ENCODE results near the gene INTS6L.

DNA sequence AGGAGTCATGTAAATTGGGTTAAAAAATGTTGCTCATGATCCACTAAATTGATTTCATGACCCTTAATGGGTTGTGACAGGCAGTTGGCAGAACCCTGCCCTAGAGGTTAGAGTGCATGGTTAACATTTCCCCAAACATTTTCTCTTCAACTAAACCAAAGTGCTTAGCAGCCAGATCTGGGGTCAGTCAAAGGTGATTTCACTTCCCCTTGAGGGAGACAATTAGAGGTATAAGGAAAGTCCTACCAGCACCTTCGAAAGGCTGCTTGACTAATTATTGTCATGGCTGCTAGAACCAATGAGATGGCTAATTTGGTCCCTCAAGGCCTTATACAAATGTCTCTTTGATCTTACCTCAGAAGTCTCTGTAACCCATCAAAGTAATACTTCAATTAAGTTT is 30.9 kb upstream of the INTS6L start:
- TF ChIP-seq, protein P1, sequence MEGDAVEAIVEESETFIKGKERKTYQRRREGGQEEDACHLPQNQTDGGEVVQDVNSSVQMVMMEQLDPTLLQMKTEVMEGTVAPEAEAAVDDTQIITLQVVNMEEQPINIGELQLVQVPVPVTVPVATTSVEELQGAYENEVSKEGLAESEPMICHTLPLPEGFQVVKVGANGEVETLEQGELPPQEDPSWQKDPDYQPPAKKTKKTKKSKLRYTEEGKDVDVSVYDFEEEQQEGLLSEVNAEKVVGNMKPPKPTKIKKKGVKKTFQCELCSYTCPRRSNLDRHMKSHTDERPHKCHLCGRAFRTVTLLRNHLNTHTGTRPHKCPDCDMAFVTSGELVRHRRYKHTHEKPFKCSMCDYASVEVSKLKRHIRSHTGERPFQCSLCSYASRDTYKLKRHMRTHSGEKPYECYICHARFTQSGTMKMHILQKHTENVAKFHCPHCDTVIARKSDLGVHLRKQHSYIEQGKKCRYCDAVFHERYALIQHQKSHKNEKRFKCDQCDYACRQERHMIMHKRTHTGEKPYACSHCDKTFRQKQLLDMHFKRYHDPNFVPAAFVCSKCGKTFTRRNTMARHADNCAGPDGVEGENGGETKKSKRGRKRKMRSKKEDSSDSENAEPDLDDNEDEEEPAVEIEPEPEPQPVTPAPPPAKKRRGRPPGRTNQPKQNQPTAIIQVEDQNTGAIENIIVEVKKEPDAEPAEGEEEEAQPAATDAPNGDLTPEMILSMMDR (IDR thresholded peaks at IDR 0.05; ENCODE audit: poor library complexity, severe bottlenecking), result no peak
- no peak for TF ChIP-seq EZH2 (IDR thresholded peaks at IDR 0.05; ENCODE audit: borderline replicate concordance, insufficient read depth, low read length, poor library complexity, severe bottlenecking)
- TF ChIP-seq TAF1 (IDR thresholded peaks at IDR 0.05; ENCODE audit: low read depth), result no peak
- TF ChIP-seq RAD21 (conservative IDR thresholded peaks at IDR 0.05), result no peak

All from neural cell (in vitro differentiated cells).